Caco-2 (cell line): ENCODE data around the gene CADPS. TPM values are rescaled to one million over a fixed set of nuclear protein-coding genes. Genes with fewer than 3 reads are reported as not detected.

Experiments
- BruUV-seq: library from RNA; stranded (reverse); fragments of 400-500 nt; replicated peaks from 2 replicates; lab custom pipeline; 2021; lab: Mats Ljungman, UMichigan
- CTCF ChIA-PET: fragments of 300-600 bp; sonication (Branson Sonifier 250); formaldehyde crosslinking; loops from one replicate; lab custom pipeline; 2022; ENCODE audit warnings: antibody characterized with exemption; lab: Charles Lee
- POLR2A ChIA-PET: fragments of 300-600 bp; sonication (Branson Sonifier 250); formaldehyde crosslinking; loops from one replicate; lab custom pipeline; 2022; ENCODE audit warnings: antibody characterized with exemption; lab: Charles Lee
- DNase-seq, 2 experiments: peaks; one replicate each; pipeline versions ENCODE4 v3.0.0 to v3.0.0-alpha.2; 2020 to 2022
- H3K27me3 ChIP-seq: replicated peaks from 2 replicates; pipeline ENCODE4 v1.6.0; 2011; ENCODE audit warnings: low read length; ENCODE audit not compliant: control insufficient read depth, insufficient read depth
- H3K36me3 ChIP-seq: 2 replicates; pipeline ENCODE4 v1.5.1; 2011; ENCODE audit warnings: low read length; ENCODE audit not compliant: control insufficient read depth, insufficient read depth
- H3K4me1 ChIP-seq: fragments of 250-450 bp; sonication (Bioruptor Pico); 2 replicates; pipeline ENCODE4 v1.5.1; 2020; ENCODE audit warnings: mild to moderate bottlenecking
- H3K4me3 ChIP-seq: 2 replicates; pipeline ENCODE4 v1.5.1; 2011; ENCODE audit warnings: low read depth, mild to moderate bottlenecking, control low read depth, low read length
- H3K9me3 ChIP-seq: fragments of 250-450 bp; sonication (Bioruptor Pico); 2 replicates; pipeline ENCODE4 v1.5.1; 2020; ENCODE audit warnings: mild to moderate bottlenecking, moderate library complexity
- H3K27ac Mint-ChIP-seq: one replicate; pipeline ENCODE4 v1.8.0; 2022; ENCODE audit warnings: mixed read lengths; ENCODE audit not compliant: unreplicated experiment
- H3K27me3 Mint-ChIP-seq: one replicate; pipeline ENCODE4 v1.8.0; 2022; ENCODE audit warnings: mixed read lengths; ENCODE audit not compliant: insufficient read depth, unreplicated experiment
- H3K36me3 Mint-ChIP-seq: one replicate; pipeline ENCODE4 v1.8.0; 2022; ENCODE audit warnings: mild to moderate bottlenecking, mixed read lengths; ENCODE audit not compliant: insufficient read depth, unreplicated experiment
- H3K4me1 Mint-ChIP-seq: one replicate; pipeline ENCODE4 v1.8.0; 2022; ENCODE audit warnings: low read depth, mixed read lengths; ENCODE audit not compliant: unreplicated experiment
- H3K4me3 Mint-ChIP-seq: one replicate; pipeline ENCODE4 v1.8.0; 2022; ENCODE audit warnings: mild to moderate bottlenecking, moderate library complexity, mixed read lengths; ENCODE audit not compliant: unreplicated experiment
- H3K9me3 Mint-ChIP-seq: one replicate; pipeline ENCODE4 v1.8.0; 2022; ENCODE audit warnings: mixed read lengths; ENCODE audit not compliant: unreplicated experiment
- CTCF ChIP-seq, 2 experiments: fragments of 200-600 bp in 1 of 2; IDR thresholded peaks; 1 replicate in 1 of 2; 2 replicates in 1 of 2; pipeline versions ENCODE4 v1.5.1 to v1.8.0; 2011 to 2022; ENCODE audit warnings: antibody characterized with exemption in 1 of 2, control low read depth in 1 of 2, inconsistent platforms in 1 of 2, low read depth in 1 of 2, low read length in 1 of 2, mild to moderate bottlenecking in 1 of 2, moderate library complexity in 1 of 2; ENCODE audit not compliant: insufficient read depth in 1 of 2, severe bottlenecking in 1 of 2, unreplicated experiment in 1 of 2
- intact Hi-C: fragments of 100-400 bp; cut with micrococcal nuclease; formaldehyde crosslinking; loops from one replicate; pipeline ENCODE4 v1.10.0; 2022; ENCODE audit not compliant: unreplicated experiment
- total RNA-seq: library from RNA; stranded (reverse); gene quantifications from 2 replicates; pipeline ENCODE4 v1.2.3, GENCODE V29; 2022

The CADPS gene
- total RNA-seq, 1 experiment from 2014 or later, result not detected

- H3K4me3 ChIP-seq, result no peak overlapping the region
- POLR2A ChIA-PET, result no interaction called here
- H3K9me3 ChIP-seq, result no peaks in the 10 kb centered on the region
- H3K27me3 Mint-ChIP-seq, result peaks cover 9% of the 10 kb centered on the region
- no peaks in the 10 kb centered on the region for H3K36me3 Mint-ChIP-seq
- H3K9me3 Mint-ChIP-seq, result no peaks in the 10 kb centered on the region
- H3K27me3 ChIP-seq, result no peaks in the 10 kb centered on the region
- TF ChIP-seq CTCF (IDR thresholded peaks at IDR 0.05; ENCODE audit: insufficient read depth in 1 of 2, low read depth in 1 of 2, low read length in 1 of 2, severe bottlenecking in 1 of 2, unreplicated experiment in 1 of 2), result no peak
- no peak for DNase-seq
- intact Hi-C loops, result no loop called here
- no peak overlapping the region for H3K4me3 Mint-ChIP-seq
- H3K27ac Mint-ChIP-seq, result no peak overlapping the region
- no TSS peak for BruUV-seq
- H3K4me1 ChIP-seq, result no peaks in the 10 kb centered on the region
- no peaks in the 10 kb centered on the region for H3K36me3 ChIP-seq
- H3K4me1 Mint-ChIP-seq, result no peaks in the 10 kb centered on the region
- CTCF ChIA-PET, result no interaction called here
Measured at GRCh38 chr3:62363275-62363674, 511.9 kb downstream of the CADPS start.

DNA sequence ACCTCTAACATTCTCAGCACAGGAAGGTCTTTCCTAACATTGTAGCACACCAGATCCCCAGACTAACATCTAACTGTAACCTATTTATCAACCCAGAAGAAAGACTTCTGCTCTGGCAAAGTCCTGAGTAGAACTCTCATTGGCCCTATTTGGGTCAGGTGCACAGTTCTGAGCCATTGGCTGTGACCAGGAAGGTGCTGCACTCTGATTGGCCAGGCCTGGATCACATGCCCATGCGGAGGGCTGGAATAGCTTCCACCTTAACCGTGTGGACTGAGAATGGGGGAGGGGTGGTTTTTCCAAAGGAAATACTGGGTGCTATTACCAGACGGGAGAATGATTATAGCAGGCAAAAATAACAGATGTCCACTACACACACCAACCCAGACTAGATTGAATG, 513.4 kb downstream of the CADPS start:
- H3K27ac Mint-ChIP-seq, result no peak overlapping the region
- POLR2A ChIA-PET, result no interaction called here
- intact Hi-C loops, result no loop called here
- H3K4me1 ChIP-seq, result no peaks in the 10 kb centered on the region
- no peaks in the 10 kb centered on the region for H3K36me3 Mint-ChIP-seq
- no peaks in the 10 kb centered on the region for H3K36me3 ChIP-seq
- no peak overlapping the region for H3K4me3 ChIP-seq
- no peaks in the 10 kb centered on the region for H3K27me3 ChIP-seq
- H3K4me1 Mint-ChIP-seq, result no peaks in the 10 kb centered on the region
- H3K9me3 ChIP-seq, result no peaks in the 10 kb centered on the region
- no TSS peak for BruUV-seq
- CTCF ChIA-PET, result no interaction called here
- DNase-seq, result no peak
- H3K9me3 Mint-ChIP-seq, result no peaks in the 10 kb centered on the region
- peaks cover 6% of the 10 kb centered on the region for H3K27me3 Mint-ChIP-seq
- no peak for TF ChIP-seq CTCF (IDR thresholded peaks at IDR 0.05; ENCODE audit: insufficient read depth in 1 of 2, low read depth in 1 of 2, low read length in 1 of 2, severe bottlenecking in 1 of 2, unreplicated experiment in 1 of 2)
- H3K4me3 Mint-ChIP-seq, result no peak overlapping the region

DNA sequence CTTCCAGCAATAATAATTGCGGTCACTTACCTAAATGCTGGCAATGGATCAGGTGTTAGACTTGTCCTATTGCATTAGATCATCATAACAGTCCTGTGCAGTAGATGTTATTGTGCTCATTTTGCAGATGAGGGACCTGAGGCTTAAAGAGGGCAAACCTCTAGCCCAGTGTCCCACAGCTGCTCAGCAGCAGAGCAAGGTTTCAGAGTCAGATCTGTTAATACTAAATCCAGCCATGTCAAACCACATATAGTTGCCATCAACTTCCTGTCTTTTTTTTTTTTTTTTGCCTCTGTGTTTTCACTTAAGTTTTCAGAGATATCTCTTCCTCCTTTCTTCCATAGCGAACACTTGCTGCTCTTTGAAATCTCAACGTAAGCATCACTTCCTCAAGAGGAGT, 514.0 kb downstream of the CADPS start:
- Mint-ChIP-seq H3K4me1 (no peaks in the 10 kb centered on the region), H3K36me3 (no peaks in the 10 kb centered on the region), H3K27ac (no peak overlapping the region), H3K27me3 (peaks cover 3% of the 10 kb centered on the region), H3K4me3 (no peak overlapping the region), H3K9me3 (no peaks in the 10 kb centered on the region)
- H3K4me3 ChIP-seq, result no peak overlapping the region
- no peak for TF ChIP-seq CTCF (IDR thresholded peaks at IDR 0.05; ENCODE audit: insufficient read depth in 1 of 2, low read depth in 1 of 2, low read length in 1 of 2, severe bottlenecking in 1 of 2, unreplicated experiment in 1 of 2)
- intact Hi-C loops, result no loop called here
- no peaks in the 10 kb centered on the region for H3K27me3 ChIP-seq
- no peaks in the 10 kb centered on the region for H3K36me3 ChIP-seq
- ChIA-PET CTCF (no interaction called here), POLR2A (no interaction called here)
- no peak for DNase-seq
- H3K9me3 ChIP-seq, result no peaks in the 10 kb centered on the region
- H3K4me1 ChIP-seq, result no peaks in the 10 kb centered on the region
- BruUV-seq, result no TSS peak
